Hematopoietic multipotent progenitor cell treated with erythropoietin and hydrocortisone succinate and interleukin-3 and kit ligand, for 8 days (in vitro differentiated cells): ENCODE measurements around the gene GLS2.
A peak's percentile ranks its signal among the peaks of the same experiment; 100 is the strongest.
"Not testable (repeated sequence)": the region's sequence is repeated elsewhere in the genome, so short reads cannot be mapped to it uniquely, and the experiment has no call there.

Source experiments
- DNase-seq: peaks from one replicate; pipeline ENCODE4 v3.0.0-alpha.2; 2015

The GLS2 gene

DNA sequence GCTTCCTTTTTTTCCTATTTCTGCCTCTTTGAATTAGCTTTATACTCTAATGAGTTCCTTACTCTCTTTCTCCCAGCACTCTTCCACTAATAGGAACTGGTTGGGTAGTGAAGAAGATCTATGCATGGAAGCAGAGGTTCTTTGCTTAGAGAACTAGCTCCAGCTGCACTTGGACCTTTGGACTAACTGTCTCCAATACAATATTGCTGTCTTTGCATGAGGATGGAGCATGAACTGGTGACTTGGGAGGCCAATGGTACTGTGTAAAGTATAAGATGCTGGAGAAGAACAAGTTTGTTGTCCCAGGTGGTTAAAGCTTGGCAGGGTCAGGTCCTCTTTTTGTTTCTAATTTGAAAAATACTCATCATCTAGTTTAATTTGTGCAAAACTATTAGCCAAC lies 2.4 kb upstream of the GLS2 start:
- no peak for DNase-seq

DNA sequence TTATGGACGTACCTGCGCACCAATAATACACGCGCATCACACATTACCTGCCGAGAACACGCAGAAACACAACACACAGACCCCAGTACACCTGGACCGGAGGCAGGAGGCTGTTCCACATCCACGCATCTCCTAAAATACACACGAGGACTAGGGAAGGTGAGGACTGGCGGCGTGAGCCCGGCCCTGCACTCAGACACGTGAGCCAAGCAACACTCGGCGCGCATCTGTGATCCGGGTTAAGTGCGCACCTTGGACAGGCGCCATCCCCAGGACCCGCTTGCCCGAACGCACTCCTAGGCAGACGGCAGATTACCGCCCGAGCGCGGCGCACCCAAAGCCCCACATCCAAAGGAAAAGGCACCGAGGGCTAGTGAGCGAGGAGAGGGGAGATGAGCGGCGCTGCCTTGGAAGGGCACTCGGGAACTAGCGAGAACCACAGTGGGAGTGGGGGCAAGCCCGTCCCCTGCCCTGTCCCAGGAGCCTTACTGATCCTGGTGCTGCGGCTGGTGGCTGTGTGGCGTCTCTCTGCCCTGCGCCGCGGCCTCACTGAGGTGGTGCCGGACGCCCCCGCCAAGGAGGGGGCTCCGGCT lies 417 bp downstream of the GLS2 start:
- DNase-seq, result no peak

DNA sequence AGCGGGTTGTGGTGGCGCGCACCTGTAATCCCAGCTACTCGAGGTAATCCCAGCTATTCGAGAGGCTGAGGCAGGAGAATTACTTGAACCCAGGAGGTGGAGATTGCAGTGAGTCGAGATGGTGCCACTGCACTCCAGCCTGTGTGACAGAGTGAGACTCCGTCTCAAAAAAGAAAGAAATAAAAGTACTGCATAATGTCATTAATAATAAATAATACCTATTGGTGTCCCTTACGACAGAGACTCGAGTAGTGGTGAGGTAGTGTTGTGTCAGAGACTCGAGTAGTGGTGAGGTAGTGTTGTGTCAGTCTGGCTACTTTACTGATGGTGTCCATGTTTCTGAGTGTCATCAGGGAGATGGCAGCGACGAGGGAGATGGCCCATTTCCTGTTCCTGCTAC lies 1.3 kb downstream of the GLS2 start:
- no peak for DNase-seq

DNA sequence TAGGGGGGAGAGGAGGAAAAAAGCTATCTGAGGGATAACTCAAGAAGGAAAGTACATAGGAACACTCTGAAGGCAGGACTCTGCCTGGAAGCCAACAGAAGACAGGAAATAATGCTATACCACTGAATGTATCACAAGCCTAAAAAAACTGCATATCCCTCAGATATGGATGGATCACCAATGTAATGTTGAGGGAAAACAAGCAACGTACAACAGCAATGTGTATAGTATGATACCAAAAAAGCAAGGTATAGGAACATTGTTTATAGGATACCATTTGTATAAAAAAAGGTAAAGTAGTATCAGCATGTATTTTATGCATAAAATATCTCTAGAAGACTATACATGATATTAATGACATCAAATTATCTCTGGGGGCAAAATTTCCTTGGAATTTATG lies 3.4 kb downstream of the GLS2 start:
- no peak for DNase-seq

DNA sequence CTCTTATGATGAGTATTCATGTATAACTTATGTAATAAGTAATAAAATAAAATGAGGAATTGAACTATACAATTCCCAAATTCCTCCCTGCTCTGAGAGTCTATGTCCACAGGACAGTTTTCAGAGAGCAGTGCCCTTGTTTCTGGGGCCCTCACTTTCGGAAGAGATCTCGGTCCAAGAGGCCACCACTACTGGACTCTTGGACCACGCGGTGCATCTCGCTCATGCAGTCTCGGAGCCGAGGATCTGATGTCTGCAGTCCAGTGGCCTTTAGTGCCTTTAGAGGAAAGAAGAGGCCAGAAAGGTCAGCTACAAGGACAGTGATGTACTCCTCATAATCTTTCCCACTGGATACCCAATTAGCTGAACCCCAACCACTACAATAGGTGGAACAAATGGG lies 8.3 kb downstream of the GLS2 start:
- no peak for DNase-seq

DNA sequence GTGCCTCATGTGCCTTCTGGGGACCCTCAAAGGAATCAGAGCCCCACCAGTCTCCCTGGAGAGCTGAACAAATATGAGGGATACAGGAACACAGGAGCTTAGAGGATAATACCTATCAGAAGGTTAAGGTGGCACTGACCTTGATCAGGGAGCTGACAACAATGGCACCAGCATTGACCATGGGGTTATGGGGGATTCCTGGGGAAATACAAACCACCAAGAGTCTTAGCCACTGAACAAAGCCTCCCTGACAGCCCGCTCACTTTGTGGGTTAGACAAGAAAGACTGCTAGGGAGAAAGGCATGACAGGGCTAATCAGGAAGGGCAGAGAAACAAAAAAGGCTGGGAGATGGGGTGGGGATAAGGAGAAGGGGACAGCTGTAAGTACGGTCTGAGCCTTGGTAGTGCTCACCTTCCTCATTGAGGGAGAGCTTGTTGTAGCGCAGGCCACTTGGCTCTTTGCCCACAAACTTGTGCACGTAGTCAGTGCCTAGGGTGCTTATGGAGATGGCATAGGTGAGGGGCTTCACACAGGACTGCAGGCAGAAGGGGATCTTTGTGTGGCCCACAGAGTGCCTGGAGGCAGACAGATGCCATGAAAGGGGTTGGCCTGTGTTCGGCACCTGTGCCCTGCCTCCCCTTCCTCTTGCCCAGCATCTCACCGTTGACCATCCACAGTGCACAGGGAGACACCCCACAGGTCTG lies 10.3 kb downstream of the GLS2 start:
- no peak for DNase-seq

DNA sequence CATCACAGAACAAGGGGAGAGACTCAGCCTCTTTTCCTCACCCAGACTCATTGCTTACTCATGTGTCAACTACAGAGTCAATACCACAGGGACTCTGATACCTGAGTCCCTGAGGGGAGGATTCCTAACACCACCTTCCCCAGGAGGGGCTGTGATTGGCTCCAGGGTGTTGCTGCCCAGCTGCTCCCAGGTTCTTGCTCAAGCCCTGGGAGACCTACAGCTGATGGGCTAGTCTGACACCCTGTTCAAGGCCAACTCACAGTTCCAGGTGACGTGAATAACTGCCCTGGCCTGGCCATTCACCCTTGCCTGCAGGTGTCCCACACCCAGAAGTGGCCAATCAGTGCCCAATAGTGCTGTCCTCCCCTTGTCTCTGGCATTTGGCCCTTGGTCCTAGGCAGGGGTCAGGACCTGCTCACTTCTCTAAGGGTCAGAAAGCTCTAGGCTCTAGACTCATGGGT lies 11.0 kb downstream of the GLS2 start:
- DNase-seq, result no peak

DNA sequence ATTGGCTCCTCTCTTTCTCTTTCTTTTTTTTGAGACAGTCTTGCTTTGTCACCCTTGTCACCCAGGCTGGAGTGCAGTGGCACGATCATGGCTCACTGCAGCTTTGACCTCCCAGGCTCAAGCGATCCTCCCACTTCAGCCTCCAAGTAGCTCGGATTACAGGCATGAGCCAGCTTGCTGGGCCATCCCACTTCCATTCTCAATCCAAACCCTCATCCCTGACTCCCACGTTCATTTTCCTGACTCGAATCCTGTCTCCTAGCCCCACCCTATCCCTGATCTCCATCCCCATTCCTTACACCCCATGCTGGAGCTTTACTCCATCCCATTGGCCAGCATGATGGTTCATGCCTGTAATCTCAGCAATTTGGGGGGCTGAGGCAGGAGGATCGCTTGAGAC lies 11.8 kb downstream of the GLS2 start:
- no peak for DNase-seq

DNA sequence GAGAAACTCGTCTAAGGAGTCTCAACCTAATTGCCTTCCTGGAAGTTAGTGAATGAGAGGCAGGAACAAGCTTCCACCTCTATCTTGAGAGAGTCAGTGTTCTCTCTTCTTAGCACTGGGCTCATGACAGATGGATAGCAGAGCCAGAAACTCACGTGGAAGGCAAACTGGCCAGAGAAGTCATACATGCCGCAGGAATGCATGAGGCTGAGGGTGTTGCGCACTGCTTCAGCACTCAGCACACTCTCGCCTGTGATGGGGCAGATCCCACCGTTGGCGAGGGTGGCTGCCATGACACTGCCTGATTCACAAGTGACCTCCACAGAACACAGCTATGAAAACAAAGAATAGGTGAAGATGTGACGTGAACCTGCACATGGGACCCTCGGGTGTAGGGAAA lies 13.6 kb downstream of the GLS2 start:
- DNase-seq, result no peak

DNA sequence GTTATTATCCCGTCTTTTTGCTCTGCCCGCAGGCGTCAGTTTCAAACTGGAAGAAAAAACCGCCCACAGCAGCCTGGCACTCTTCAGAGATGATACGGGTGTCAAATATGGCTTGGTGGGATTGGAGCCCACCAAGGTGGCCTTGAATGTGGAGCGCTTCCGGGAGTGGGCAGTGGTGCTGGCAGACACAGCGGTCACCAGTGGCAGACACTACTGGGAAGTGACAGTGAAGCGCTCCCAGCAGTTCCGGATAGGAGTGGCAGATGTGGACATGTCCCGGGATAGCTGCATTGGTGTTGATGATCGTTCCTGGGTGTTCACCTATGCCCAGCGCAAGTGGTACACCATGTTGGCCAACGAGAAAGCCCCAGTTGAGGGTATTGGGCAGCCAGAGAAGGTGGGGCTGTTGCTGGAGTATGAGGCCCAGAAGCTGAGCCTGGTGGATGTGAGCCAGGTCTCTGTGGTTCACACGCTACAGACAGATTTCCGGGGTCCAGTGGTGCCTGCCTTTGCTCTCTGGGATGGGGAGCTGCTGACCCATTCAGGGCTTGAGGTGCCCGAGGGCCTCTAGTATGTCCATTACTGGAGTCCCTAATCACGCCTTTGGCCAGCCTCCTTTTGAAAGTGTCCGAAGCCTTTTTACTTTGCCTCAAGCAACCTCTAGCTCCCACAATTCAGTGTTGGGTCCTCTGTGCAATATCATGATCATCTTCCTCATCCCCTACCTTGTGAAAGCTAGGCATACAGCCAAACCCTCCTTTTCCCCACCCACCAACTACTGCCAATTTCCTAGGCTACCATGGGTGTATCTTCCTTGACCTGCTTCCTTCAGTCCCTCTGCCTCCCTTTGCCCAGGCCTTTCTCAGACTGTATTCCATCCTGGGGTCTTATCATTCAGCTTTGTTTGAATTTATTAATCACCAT lies 18.7 kb downstream of the GLS2 start:
- DNase-seq, result peak; percentile 81

DNA sequence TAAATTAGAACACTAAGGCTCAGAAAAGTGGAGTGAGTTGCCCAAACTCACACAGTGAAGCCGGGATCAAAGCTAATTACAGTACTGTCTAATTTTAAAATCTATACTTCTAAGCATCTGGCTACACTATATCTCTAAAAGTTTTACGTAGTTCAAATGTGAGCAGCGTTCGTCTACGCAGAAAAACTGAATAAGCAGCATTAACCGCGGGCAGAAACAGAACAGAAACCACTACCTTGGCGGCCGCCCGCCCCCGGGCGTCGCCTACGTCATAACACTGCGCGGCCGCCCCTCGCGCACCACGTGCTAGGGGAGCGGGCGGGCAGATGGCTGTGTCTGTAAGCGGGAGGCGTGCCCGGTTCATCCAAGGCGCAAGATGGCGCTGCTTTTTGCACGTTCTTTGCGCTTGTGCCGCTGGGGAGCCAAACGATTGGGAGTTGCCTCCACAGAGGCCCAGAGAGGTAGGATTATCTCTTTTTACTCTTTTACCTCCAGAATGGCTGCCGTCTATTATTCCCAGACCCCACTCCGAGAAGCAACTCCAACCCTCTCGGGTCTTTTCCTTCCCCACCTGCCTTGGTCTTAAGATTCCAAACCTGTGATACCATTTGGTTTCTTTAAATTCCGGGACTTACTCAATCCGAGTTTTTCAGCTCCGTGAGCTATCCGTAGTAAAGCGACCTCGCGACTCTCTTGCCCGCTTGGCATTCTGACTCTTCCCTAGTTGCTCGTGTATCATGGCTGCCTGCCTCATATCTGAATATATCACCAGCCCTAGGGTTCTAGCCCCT lies 19.6 kb downstream of the GLS2 start, which contains the start of gene SPRYD4:
Gene SPRYD4 (plus strand): TSS at position 363 of the 791 bp plus-strand sequence. CDS start 14 bp downstream, at position 377.
- peak; percentile 94 for DNase-seq

DNA sequence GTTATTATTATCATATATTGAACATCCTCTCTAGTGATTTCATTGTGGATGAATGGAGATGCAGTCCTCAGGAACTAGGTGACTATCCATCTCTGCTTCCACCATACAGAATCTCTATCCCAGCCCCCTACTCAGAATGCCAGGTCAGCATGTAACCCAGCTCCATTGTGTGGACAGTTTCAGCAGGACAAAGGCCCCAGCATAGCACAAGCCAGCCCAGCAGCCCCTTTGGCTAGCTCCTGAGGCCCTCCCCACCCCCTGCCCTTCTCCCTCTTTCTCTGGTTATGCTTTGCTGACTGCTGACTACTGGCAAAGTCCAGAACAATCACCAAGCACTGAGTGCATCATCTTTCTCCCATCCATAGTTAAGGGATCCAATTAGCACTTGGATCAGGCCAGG lies 25.4 kb downstream of the GLS2 start:
- no peak for DNase-seq

DNA sequence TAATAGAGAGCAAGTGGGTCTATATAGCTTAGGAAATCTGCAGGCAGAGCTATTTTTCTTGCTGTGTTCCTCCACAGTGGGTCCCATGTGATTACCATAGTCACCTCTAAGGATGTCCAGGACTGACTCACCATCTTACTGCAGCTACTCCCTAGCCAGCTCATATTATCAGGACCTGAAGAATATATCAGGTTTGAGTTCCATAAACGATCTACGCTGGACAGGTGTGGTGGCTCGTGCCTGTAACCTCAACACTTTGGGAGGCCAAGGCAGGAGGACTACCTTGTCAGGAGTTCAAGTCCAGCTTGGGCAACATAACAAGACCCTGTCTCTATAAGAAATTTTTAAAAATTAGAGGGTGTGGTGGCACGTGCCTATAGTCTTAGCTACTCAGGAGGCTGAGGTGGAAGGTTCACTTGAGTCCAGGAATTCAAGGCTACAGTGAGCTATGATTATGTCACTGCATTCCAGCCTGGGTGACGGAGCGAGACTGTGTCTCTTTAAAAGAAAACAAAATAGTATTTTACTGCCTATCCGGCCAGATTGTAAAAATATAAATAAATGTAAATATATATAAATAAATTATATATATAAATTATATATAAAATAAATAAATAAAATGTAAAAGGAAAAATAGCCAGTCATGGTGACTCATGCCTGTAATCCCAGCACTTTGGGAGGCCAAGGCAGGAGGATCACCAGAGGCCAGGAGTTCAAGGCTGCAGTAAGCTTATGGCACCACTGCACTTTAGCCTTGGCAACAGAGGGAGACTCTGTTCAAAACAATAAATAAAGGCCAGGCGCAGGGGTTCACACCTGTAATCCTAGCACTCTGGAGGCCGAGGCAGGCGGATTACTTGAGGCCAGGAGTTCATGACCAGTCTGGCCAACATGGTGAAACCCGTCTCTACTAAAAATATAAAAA lies 26.5 kb downstream of the GLS2 start:
- no peak for DNase-seq

DNA sequence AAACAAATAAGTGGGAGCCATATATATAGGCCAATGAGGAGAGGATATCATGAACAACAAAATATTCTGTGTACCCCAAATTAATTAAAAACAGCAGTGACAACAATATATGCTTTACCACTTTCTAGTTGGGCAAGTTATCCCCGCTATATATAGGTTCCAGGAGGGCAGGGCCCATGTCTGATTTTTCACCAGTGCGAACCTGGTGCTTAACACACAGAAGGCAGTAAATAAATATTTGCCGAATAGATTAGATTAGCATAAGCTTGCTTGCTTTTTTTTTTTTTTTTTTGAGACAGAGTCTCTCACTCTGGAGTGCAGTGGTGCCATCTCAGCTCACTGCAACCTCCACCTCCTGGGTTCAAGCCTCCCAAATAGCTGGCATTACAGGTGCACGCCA lies 30.1 kb downstream of the GLS2 start:
- DNase-seq, result no peak

DNA sequence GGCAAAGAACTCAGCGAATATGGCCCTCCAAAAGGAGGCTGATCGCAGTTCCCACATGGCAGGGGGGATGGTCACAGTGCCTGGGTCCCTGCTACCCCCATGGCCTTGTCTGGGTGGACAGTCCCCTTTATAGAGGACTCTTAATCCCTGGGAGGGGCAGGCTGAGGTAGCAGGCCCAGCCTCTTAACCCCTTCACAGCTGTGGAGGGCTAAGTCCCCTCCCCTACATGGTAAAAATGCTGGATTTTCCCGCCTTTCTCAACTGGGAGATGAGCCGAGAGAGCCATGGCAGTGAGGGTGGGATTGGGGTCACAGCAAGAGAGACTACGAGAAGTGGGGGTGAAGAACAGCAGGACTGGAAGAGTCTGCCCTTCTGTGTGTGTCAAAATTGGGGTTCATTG lies 33.4 kb downstream of the GLS2 start, which contains the start of gene MIP:
Gene MIP (minus strand): TSS at position 101 of the 400 bp plus-strand sequence. CDS start 44 bp downstream, at position 57.
- DNase-seq, result no peak

DNA sequence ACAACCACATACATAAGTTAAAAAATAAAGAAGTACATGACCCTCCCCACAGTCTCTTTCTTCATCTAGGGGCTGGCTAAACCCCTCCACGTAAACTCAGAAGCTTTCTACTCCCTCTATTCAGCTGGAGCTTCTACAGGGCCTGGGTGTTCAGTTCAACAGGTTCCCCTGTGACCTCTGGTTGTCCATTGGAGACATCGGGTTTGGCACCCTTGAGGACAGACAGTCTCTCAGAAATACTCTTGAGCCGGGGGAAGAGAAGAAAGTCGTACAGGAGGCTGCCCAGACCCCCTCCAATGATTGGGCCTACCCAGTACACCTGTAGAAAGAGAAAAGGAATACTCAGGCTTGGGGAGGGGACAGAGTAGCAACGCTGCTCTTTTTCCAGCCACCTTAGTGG lies 36.8 kb downstream of the GLS2 start:
- DNase-seq, result no peak

DNA sequence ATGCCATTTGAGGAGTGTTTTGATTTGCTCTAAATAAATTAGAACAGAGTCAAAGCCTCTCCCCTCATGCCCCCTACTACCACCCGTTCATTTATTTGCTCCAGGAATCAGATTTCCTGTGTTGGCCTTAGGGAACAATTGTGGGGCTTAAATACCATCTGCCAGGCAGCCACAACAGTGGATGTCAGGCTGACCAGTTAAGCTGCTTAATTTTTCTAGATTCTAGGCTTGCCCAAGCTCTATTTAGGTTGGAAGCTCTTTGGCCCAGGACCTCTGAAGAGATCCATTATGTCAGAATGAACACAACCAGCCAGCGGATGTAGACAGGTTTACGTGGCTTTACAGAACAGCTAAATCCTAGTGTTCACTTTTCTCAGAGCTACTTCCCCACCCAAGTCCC lies 37.7 kb downstream of the GLS2 start:
- no peak for DNase-seq

DNA sequence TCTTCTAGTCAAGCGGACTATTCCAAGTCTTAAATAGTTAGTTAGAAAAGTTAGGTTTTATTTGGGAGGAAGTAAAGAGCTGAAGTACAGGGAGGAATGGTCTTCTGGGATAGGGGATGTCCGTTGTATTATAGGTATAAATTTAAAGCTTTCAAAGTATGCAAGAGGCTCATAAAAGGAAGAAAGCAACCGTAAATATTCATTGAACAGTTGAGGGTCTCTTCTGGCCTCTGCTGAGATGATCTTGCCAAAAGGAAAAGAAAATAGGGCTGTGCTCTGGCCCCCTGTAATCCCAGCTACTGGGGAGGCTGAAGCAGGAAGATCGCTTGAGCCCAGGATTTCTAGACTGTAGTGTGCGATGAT lies 38.4 kb downstream of the GLS2 start:
- DNase-seq, result no peak

DNA sequence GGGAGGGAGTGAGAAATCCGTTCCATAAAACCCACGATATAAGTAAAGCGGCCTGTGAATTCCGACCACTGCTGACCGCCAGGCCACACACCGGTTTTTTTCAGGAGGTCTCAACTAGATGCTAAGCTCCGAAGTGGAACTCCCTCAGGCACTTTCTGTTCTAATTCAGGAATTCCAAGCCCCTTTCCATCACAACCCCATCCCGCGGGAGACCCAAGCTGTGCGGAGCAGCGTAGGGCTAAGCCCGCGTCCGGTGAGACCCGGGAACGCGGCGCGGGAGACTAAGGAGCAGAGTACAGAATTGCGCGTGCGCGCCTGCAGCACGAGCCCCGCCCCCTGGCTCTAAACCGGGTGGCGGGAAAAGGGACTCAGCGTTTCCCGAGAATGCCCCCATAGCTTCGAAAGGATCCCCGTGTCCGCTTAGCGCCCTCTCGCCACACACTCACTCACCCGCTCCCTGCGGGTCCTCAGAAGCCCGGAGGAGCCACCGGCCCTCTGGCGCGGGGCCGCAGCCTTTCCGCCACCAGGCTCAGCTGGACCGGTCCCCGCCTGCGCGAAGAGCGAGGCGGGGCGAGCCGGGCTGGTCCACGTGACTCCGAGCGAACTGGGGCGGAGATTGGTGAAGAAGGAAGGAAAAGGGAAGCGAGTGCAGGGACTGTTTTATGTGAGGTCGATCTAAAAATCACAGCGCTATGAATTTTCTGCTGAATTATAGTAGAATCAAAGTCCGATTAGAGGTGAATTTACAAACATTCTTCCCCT lies 38.9 kb downstream of the GLS2 start, which contains the start of gene TIMELESS:
Gene TIMELESS (minus strand): TSS at position 567 of the 762 bp plus-strand sequence. CDS start 15,256 bp downstream, outside the sequence.
- DNase-seq, result peak; percentile 91

DNA sequence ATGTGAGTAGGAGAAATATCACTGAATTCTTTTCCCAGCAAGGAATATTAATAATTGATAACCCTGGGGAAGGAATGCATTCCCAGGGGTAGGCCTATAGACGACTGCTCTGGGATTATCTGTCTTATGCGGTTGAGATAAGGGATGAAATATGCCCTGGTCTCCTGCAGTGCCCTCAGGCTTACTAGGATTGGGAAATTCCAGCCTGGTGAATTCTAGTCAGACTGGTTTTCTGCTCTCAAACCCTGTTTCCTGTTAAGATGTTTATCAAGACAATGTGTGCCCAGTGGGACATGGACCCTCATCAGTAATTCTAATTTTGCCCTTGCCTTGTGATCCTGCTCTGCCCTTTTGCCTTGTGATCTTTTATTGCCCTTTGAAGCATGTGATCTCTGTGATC lies 44.8 kb downstream of the GLS2 start:
- DNase-seq, result not testable (repeated sequence)
